Peyer's patch (tissue), 4 donors: ENCODE results near the gene ADK.

Source experiments
- CTCF ChIP-seq, 6 experiments: fragments of 450-650 bp in 4 of 6; fragments of 200-600 bp in 2 of 6; sonication (generic) in 1 of 6; IDR thresholded peaks; one replicate each; pipeline ENCODE4 v1.5.1; 2017 to 2019; ENCODE audit warnings: antibody characterized with exemption in 6 of 6, mild to moderate bottlenecking in 3 of 6, moderate library complexity in 1 of 6
- POLR2A ChIP-seq, 2 donors: fragments of 450-650 bp; IDR thresholded peaks; one replicate each; pipeline ENCODE4 v1.5.1; 2017; ENCODE audit warnings: antibody characterized with exemption in 2 of 2, mild to moderate bottlenecking in 2 of 2, moderate library complexity in 2 of 2

- TF ChIP-seq POLR2A (IDR thresholded peaks at IDR 0.05) (no peak), CTCF (IDR thresholded peaks at IDR 0.05) (no peak)
Observed at GRCh38 chr10:74186678-74187077, 35.7 kb downstream of the ADK start.
